ENCODE results near the gene MAG. TPM values are rescaled to one million over a fixed set of nuclear protein-coding genes. Genes with fewer than 3 reads are reported as not detected.
"Not testable (repeated sequence)": the region's sequence is repeated elsewhere in the genome, so short reads cannot be mapped to it uniquely, and the experiment has no call there.

Gene MAG
- total RNA-seq, 1 experiment from 2014 or later: not detected

- DNase-seq (ENCODE audit: low spot score): no peak
- in situ Hi-C loops (cut with HindIII; ENCODE audit: low sequenced_read_pairs): no loop called here
These were observed 13.2 kb upstream of the MAG start for GRCh38 chr19:35278578-35279284.

- DNase-seq (ENCODE audit: low spot score): no peak
- in situ Hi-C loops (cut with HindIII; ENCODE audit: low sequenced_read_pairs): no loop called here
These were observed 12.6 kb upstream of the MAG start for GRCh38 chr19:35279374-35279773.

- in situ Hi-C loops (cut with HindIII; ENCODE audit: low sequenced_read_pairs): no loop called here
- no peak for DNase-seq (ENCODE audit: low spot score)
These were observed 11.8 kb upstream of the MAG start for GRCh38 chr19:35279985-35280821.

GRCh38 chr19:35281303-35281702 lies 10.7 kb upstream of the MAG start:
- no peak for DNase-seq (ENCODE audit: low spot score)
- in situ Hi-C loops (cut with HindIII; ENCODE audit: low sequenced_read_pairs): no loop called here

- in situ Hi-C loops (cut with HindIII; ENCODE audit: low sequenced_read_pairs): no loop called here
- no peak for DNase-seq (ENCODE audit: low spot score)
These were observed 7.5 kb upstream of the MAG start for GRCh38 chr19:35284153-35285094.

- in situ Hi-C loops (cut with HindIII; ENCODE audit: low sequenced_read_pairs): no loop called here
These were observed 6.9 kb upstream of the MAG start for GRCh38 chr19:35285095-35285449.

GRCh38 chr19:35285465-35285864 lies 6.5 kb upstream of the MAG start:
- DNase-seq (ENCODE audit: low spot score); in situ Hi-C loops (cut with HindIII; ENCODE audit: low sequenced_read_pairs): not testable (repeated sequence)

More at GRCh38 chr19:35285095-35285449, 6.9 kb upstream of the MAG start:
- no peak for DNase-seq (ENCODE audit: low spot score)

- DNase-seq (ENCODE audit: low spot score); in situ Hi-C loops (cut with HindIII; ENCODE audit: low sequenced_read_pairs): not testable (repeated sequence)
These were observed 5.9 kb upstream of the MAG start for GRCh38 chr19:35286101-35286500.

GRCh38 chr19:35287713-35288112 lies 4.2 kb upstream of the MAG start:
- in situ Hi-C loops (cut with HindIII; ENCODE audit: low sequenced_read_pairs): no loop called here
- DNase-seq (ENCODE audit: low spot score): no peak

GRCh38 chr19:35288331-35288730 lies 3.6 kb upstream of the MAG start:
- DNase-seq (ENCODE audit: low spot score): no peak
- in situ Hi-C loops (cut with HindIII; ENCODE audit: low sequenced_read_pairs): no loop called here

- in situ Hi-C loops (cut with HindIII; ENCODE audit: low sequenced_read_pairs): no loop called here
These were observed 3.1 kb upstream of the MAG start for GRCh38 chr19:35288906-35289305.

GRCh38 chr19:35290381-35291127 lies 1.4 kb upstream of the MAG start:
- no peak for DNase-seq (ENCODE audit: low spot score)
- in situ Hi-C loops (cut with HindIII; ENCODE audit: low sequenced_read_pairs): no loop called here

More at GRCh38 chr19:35288906-35289305, 3.1 kb upstream of the MAG start:
- DNase-seq (ENCODE audit: low spot score): no peak

GRCh38 chr19:35291259-35291658 lies 702 bp upstream of the MAG start:
- DNase-seq (ENCODE audit: low spot score): no peak
- in situ Hi-C loops (cut with HindIII; ENCODE audit: low sequenced_read_pairs): no loop called here

- no peak for DNase-seq (ENCODE audit: low spot score)
- in situ Hi-C loops (cut with HindIII; ENCODE audit: low sequenced_read_pairs): no loop called here
These were observed 731 bp downstream of the MAG start for GRCh38 chr19:35292421-35293362.

GRCh38 chr19:35293363-35293739 lies 1.4 kb downstream of the MAG start:
- in situ Hi-C loops (cut with HindIII; ENCODE audit: low sequenced_read_pairs): no loop called here

GRCh38 chr19:35293808-35294207 lies 1.8 kb downstream of the MAG start:
- in situ Hi-C loops (cut with HindIII; ENCODE audit: low sequenced_read_pairs): no loop called here
- DNase-seq (ENCODE audit: low spot score): no peak

More at GRCh38 chr19:35293363-35293739, 1.4 kb downstream of the MAG start:
- no peak for DNase-seq (ENCODE audit: low spot score)

GRCh38 chr19:35294328-35294727 lies 2.4 kb downstream of the MAG start:
- no peak for DNase-seq (ENCODE audit: low spot score)
- in situ Hi-C loops (cut with HindIII; ENCODE audit: low sequenced_read_pairs): no loop called here

Data from G401 (cell line).